ENCODE data around the gene PCDH15.

DNA sequence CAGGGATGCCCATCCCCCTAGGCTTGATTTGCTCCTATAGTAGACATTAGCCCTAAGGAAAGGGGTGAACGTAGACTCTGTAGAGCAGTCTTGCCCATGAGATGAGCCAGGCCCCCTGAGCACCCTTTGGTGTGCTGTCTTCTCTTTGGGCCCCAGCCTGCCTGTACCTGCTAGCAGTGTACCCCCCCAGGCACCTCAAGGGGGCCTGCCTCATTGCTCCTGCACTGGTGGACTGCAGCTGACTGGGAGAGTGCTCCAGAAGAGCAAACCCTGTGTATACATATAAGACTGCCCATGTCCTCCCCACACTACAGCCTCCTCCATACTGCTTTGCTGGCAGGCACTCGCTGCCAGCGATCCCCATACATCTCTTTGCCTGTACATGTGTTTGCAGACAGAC, 206.7 kb downstream of the PCDH15 start:
- TF ChIP-seq EP300 (IDR thresholded peaks at IDR 0.05) (no peak), POLR2A (IDR thresholded peaks at IDR 0.05) (no peak)
- TF ChIP-seq, protein P1, sequence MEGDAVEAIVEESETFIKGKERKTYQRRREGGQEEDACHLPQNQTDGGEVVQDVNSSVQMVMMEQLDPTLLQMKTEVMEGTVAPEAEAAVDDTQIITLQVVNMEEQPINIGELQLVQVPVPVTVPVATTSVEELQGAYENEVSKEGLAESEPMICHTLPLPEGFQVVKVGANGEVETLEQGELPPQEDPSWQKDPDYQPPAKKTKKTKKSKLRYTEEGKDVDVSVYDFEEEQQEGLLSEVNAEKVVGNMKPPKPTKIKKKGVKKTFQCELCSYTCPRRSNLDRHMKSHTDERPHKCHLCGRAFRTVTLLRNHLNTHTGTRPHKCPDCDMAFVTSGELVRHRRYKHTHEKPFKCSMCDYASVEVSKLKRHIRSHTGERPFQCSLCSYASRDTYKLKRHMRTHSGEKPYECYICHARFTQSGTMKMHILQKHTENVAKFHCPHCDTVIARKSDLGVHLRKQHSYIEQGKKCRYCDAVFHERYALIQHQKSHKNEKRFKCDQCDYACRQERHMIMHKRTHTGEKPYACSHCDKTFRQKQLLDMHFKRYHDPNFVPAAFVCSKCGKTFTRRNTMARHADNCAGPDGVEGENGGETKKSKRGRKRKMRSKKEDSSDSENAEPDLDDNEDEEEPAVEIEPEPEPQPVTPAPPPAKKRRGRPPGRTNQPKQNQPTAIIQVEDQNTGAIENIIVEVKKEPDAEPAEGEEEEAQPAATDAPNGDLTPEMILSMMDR (IDR thresholded peaks at IDR 0.05): no peak
